Measurements from ENCODE around the gene TRABD2B.

Gene TRABD2B

GRCh38 chr1:47720111-47720510 lies 277.1 kb downstream of the TRABD2B start:
- Histone ChIP-seq H3K9ac (ENCODE audit: low read depth, low read length) (no peak overlapping the region), H3K27ac (ENCODE audit: low read length) (no peak overlapping the region), H4K20me1 (ENCODE audit: insufficient read depth, low read length) (peaks cover 5% of the 10 kb centered on the region; the same call in 1 of the 2 replicates), H3K36me3 (ENCODE audit: insufficient read depth, low read length) (no peaks in the 10 kb centered on the region), H3K9me3 (ENCODE audit: insufficient read depth, low read length, severe bottlenecking) (no peaks in the 10 kb centered on the region), H3K4me2 (ENCODE audit: insufficient read depth, low read length) (no peak overlapping the region), H3K4me1 (ENCODE audit: insufficient read depth, low read length) (no peaks in the 10 kb centered on the region), H3K79me2 (ENCODE audit: insufficient read depth, low read length) (no peaks in the 10 kb centered on the region), H3K27me3 (ENCODE audit: insufficient read depth, low read length, poor library complexity) (peaks cover 34% of the 10 kb centered on the region), H3K4me3 (ENCODE audit: low read depth in 1 of 2, low read length in 2 of 2) (no peak overlapping the region), H2AFZ (ENCODE audit: low read depth, low read length) (no peak overlapping the region)
- TF ChIP-seq CTCF (IDR thresholded peaks at IDR 0.05; ENCODE audit: borderline replicate concordance, extremely low read depth, low read length, poor library complexity, severe bottlenecking) (no peak), EZH2 (IDR thresholded peaks at IDR 0.05; ENCODE audit: borderline replicate concordance, low read depth, low read length, severe bottlenecking) (no peak)
- no peak; the same call in 2 of the 3 replicates for ATAC-seq (ENCODE audit: insufficient read depth, low read depth)
- DNase-seq: no peak

DNA sequence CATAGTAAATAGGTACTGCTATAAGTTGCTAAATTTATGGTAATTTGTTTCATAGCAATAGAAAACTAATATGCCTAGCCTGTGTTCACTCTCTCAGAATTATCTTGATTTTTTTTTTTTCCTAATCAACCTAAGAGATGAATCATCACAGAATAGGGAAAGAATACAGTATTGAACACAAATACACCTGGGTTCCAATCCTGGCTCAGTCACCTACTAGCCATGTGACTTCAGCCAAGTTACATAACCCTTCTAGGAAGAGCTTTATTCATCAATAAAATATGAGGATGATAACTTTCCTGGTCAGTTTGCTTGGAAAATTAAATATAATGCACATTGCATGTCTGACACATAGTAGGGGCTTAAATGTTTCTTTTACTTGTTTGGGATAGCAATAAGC lies 279.8 kb downstream of the TRABD2B start:
- no peak for ATAC-seq (ENCODE audit: insufficient read depth, low read depth)
- Histone ChIP-seq H3K27me3 (ENCODE audit: insufficient read depth, low read length, poor library complexity) (peaks cover 33% of the 10 kb centered on the region), H3K36me3 (ENCODE audit: insufficient read depth, low read length) (no peaks in the 10 kb centered on the region)

GRCh38 chr1:47713975-47714767 lies 283.0 kb downstream of the TRABD2B start:
- Histone ChIP-seq H2AFZ (ENCODE audit: low read depth, low read length) (no peak overlapping the region), H3K4me1 (ENCODE audit: insufficient read depth, low read length) (no peaks in the 10 kb centered on the region), H3K79me2 (ENCODE audit: insufficient read depth, low read length) (no peaks in the 10 kb centered on the region), H4K20me1 (ENCODE audit: insufficient read depth, low read length) (0 out of 2 replicates have a peak, but pooled peaks cover 3% of the 10 kb centered on the region), H3K4me3 (ENCODE audit: low read depth in 1 of 2, low read length in 2 of 2) (no peak overlapping the region), H3K9me3 (ENCODE audit: insufficient read depth, low read length, severe bottlenecking) (no peaks in the 10 kb centered on the region), H3K9ac (ENCODE audit: low read depth, low read length) (no peak overlapping the region), H3K36me3 (ENCODE audit: insufficient read depth, low read length) (no peaks in the 10 kb centered on the region), H3K4me2 (ENCODE audit: insufficient read depth, low read length) (no peak overlapping the region), H3K27ac (ENCODE audit: low read length) (no peak overlapping the region), H3K27me3 (ENCODE audit: insufficient read depth, low read length, poor library complexity) (peaks cover 22% of the 10 kb centered on the region)
- TF ChIP-seq CTCF (IDR thresholded peaks at IDR 0.05; ENCODE audit: borderline replicate concordance, extremely low read depth, low read length, poor library complexity, severe bottlenecking): no peak
- TF ChIP-seq EZH2 (IDR thresholded peaks at IDR 0.05; ENCODE audit: borderline replicate concordance, low read depth, low read length, severe bottlenecking): no peak
- DNase-seq (no peak), ATAC-seq (ENCODE audit: insufficient read depth, low read depth) (no peak)

More for the DNA sequence above, 279.8 kb downstream of the TRABD2B start:
- no peak overlapping the region for H3K27ac ChIP-seq (ENCODE audit: low read length)
- H3K4me1 ChIP-seq (ENCODE audit: insufficient read depth, low read length): no peaks in the 10 kb centered on the region
- no peaks in the 10 kb centered on the region for H3K9me3 ChIP-seq (ENCODE audit: insufficient read depth, low read length, severe bottlenecking)
- H2AFZ ChIP-seq (ENCODE audit: low read depth, low read length): no peak overlapping the region
- peaks cover 3% of the 10 kb centered on the region; the same call in 1 of the 2 replicates for H4K20me1 ChIP-seq (ENCODE audit: insufficient read depth, low read length)
- TF ChIP-seq CTCF (IDR thresholded peaks at IDR 0.05; ENCODE audit: borderline replicate concordance, extremely low read depth, low read length, poor library complexity, severe bottlenecking) (no peak), EZH2 (IDR thresholded peaks at IDR 0.05; ENCODE audit: borderline replicate concordance, low read depth, low read length, severe bottlenecking) (no peak)
- H3K79me2 ChIP-seq (ENCODE audit: insufficient read depth, low read length): no peaks in the 10 kb centered on the region
- no peak overlapping the region for H3K4me2 ChIP-seq (ENCODE audit: insufficient read depth, low read length)
- DNase-seq: no peak
- H3K4me3 ChIP-seq (ENCODE audit: low read depth in 1 of 2, low read length in 2 of 2): no peak overlapping the region
- H3K9ac ChIP-seq (ENCODE audit: low read depth, low read length): no peak overlapping the region

Data from DND-41 (cell line).